NCI-H82 (cell line): ENCODE data around the gene DHRS7.

Experiments used
- DNase-seq: peaks from one replicate; lab custom pipeline; 2025; lab: John Stamatoyannopoulos, UW

DHRS7 gene

GRCh38 chr14:60184905-60185555 lies 19.8 kb upstream of the DHRS7 start:
- peak; percentile 78 for DNase-seq

- DNase-seq = peak; percentile 84
Measured at GRCh38 chr14:60184146-60184904, 19.1 kb upstream of the DHRS7 start.

DNA sequence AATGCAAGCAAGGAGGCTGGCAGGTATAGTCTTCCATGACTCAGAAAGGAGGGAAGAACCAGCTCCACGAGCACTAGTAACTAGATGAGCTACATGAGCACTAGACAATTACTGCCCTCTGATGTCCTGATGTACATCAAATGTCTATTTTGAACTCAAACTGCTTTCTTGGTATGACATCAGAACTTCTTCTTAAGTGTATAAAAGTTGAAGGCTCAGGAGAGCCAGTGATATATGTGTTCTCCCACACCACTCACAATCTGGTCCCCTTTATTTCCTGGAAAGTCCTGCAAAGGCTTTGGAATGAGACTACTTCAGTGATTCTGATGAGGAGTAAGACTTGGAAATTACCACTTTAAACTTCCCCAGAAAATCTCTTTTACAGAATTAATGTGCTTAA lies 18.5 kb upstream of the DHRS7 start:
- DNase-seq = peak; percentile 12

DNA sequence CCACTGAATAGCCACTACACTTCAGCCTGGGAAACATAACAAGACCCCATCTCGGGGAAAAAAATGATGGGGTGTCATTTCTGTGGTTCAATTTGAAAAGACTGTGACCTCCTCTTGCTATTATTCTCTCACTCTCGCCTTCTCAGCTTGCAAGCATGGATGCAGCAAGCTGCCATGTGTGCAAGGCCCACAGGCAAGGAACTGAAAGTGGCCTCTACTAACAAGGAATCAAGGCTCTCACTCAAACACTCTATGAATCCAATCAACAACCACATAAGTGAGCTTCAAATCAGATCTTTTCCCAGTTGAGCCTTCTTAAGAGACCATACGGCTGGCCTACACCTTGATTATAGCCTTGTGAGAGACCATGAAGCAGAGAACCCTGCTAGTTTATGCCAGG lies 17.9 kb upstream of the DHRS7 start:
- peak; percentile 36 for DNase-seq

DNA sequence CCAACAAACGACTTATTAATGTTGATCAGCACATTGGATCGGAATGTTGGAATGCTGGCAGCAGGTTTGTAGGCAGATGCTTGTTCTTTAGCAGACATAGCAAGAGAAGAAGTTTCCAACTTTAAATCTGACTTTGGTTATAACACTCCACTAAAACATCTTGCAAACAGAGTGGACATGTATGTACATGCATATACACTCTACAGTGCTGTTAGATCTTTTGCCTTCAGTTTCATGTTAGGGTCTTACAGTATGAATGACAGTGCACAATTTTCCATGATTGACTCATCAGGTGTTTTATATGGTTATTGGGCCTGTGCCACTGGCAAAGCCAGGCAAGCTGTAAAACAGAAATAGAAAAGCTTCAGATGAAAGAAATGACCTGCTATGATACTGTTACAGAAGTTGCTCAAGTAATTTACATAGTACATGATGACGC lies 14.3 kb upstream of the DHRS7 start:
- no peak for DNase-seq

GRCh38 chr14:60178820-60179219 lies 13.6 kb upstream of the DHRS7 start:
- DNase-seq = no peak

DNA sequence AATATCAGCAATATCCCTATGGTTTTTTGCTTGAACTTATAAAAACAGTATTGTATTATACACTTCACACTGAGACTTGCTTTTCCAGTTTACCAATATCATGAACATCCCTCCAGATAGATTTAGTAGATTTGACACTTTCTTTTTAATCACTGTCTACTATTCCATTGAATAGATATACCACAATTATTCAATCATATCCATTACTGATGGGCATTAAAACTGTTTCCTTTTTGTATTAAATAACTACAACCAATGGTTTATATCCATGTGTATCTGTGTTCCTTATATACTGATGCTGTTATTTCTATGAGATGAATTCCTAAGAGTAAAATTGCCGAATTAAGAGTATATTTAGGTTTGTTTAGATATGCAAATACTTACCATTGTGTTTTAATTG lies 13.0 kb upstream of the DHRS7 start:
- DNase-seq = no peak

GRCh38 chr14:60175255-60175902 lies 10.2 kb upstream of the DHRS7 start:
- DNase-seq = peak; percentile 14

DNA sequence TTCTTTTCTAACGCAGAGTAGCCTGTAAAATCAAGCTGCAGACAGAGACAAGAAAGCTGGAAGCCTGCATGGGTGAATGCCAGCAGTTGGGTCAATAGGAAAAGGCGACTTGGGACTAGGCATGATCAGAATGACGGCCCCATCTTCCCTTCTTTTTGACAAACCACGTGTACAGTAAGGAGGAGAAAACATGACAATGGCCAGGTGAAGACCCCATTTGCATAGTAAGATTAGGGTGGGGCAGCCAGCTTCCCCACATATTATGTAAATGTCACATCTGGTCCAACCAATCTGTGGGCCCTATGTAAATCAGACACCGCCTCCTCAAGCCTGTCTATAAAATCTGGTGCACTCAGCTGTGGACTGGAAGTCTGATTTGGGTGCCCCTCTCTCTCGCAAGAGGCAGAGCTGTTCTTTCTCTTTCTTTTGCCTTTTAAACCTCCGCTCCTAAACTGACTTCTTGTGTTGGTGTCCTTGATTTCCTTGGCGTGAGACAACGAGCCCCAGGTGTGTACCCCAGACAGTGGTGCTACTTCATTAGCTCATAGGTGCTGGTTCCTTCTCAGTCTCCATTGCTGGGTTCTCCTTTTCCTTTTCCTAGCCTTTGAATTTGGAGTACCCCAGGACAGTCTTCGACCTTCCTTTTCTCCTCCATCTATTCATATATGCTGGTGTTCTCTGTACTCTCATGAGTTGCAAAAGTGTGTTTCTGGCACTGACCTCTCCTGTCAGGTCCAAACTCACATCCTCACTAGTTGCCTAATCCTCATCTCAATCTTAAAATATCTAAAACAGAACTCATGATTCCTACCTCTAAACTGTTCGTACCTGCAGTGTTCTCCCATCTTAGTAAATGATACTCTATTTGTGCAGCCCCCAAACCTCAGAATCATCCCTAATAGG lies 9.4 kb upstream of the DHRS7 start:
- DNase-seq = no peak

- peak; percentile 90 for DNase-seq
Measured at GRCh38 chr14:60171690-60172089, 6.5 kb upstream of the DHRS7 start.

- no peak for DNase-seq
Measured at GRCh38 chr14:60170948-60171347, 5.8 kb upstream of the DHRS7 start.

DNA sequence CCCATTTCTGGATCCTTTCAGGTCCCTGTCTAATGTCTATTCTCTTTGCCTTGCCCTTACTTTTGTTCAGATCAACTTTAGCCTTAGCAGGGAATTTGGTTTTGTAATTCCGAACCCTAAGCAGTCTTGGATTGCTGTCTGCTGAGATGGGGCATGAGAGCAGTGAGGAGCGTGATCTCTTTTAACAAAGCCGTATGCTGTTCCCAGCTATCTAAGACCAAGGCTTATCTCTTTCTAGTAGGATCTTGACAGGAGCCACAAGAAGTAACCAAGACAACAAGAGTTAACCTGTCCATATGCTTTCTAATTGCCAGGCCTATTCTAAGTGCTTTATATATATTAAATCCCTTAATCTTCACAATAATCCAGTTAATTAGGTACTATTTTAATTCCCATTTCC lies 4.5 kb upstream of the DHRS7 start:
- DNase-seq = peak; percentile 96

DNA sequence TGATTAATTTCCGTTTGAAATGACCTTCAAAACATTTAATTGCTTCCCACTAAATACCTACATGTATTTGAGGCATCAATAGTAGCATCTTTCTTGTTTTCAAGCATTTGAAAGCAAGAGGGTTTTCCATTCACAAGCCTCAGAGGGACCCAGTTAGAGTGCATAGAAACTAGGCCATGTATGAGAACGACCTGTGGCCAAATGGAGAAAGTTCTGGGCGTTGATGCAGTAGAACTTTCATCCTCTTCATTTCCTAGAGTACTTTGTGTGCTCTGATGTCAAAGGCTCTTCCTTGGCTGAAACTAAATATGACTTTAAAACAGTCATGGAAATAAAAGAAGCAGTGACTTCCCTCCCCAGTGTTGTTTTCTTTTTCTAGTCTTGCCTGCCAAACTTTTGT lies 944 bp upstream of the DHRS7 start:
- peak; percentile 23 for DNase-seq

GRCh38 chr14:60165547-60165876 lies 314 bp upstream of the DHRS7 start:
- DNase-seq = no peak

GRCh38 chr14:60164404-60164711 lies 840 bp downstream of the DHRS7 start:
- DNase-seq = no peak

- DNase-seq = peak; percentile 41
Measured at GRCh38 chr14:60163693-60164092, 1.5 kb downstream of the DHRS7 start.

DNA sequence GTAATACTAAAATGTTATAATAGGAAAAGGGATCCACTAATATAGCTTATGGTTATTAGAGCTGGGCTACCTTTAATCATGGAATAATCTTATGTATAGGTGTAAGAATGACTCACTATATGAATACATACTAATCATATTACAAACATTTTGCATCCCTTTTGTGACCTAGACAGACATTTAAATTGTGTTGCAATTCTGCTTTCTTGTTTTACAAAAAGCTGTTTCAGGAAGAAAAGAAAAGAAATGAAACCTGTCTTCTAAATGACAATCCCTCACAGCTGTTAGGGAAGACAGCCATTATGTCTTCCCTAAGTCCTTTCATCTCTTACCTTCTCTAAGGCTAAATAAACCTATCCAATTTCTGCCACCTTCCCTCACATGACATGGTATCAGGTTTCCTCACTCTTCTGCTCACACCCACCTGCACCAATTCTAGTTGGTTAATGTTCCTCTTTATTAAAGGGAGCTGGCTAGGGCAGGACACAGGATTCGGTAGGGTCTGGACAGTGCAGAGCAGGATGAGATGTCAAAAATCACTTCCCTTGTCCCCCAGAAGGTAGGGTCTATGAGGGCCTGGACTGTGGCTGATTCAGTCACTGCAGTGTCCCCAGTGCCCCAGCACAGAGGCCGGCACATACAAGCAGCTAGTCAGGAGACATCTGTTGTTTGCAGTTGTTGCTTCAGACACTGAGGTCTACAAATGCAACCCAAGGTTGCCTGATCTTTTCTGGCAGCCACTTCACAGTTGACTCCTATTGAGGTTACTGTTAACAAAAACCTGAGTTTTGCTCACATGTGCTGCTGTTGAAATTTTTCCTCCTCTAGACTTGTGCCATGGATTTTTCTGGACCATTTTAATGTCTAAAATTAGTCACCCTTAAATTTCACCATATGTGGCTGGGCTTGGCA lies 3.7 kb downstream of the DHRS7 start:
- DNase-seq = peak; percentile 77

GRCh38 chr14:60160422-60160821 lies 4.8 kb downstream of the DHRS7 start:
- DNase-seq = no peak

GRCh38 chr14:60154671-60155070 lies 10.5 kb downstream of the DHRS7 start:
- DNase-seq = no peak

- DNase-seq = no peak
Measured at GRCh38 chr14:60153991-60154390, 11.2 kb downstream of the DHRS7 start.

DNA sequence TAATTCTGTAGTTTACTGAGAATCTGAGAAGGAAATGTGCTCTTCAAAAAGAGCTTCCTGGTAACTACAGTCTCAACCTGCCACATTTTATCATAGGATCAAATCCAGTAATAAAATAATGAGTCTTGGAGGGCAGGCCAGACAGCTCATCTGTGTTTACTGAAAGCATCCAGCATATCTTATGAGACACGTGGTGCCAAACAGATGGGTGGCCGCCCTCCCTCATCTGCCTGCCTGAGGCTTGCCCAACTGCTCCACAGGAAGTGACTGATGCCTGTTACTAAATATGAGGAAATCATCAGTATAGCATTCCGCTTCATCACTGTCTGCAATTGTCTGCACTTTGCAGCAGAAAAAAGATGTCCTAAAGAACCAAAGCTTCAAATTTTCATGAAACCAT lies 13.5 kb downstream of the DHRS7 start:
- peak; percentile 80 for DNase-seq
